ENCODE measurements around the gene PCNX1. TPM values are rescaled to one million over a fixed set of nuclear protein-coding genes. Genes with fewer than 3 reads are reported as not detected.

Gene PCNX1
- polyA plus RNA-seq, 1 experiment: 54.2 TPM

GRCh38 chr14:71119075-71119474, 211.8 kb downstream of the PCNX1 start:
- no peak overlapping the region for H3K4me3 ChIP-seq (ENCODE audit: low read depth, low read length)
- DNase-seq (ENCODE audit: low read depth, low spot score): no peak
- no peak for TF ChIP-seq CTCF (IDR thresholded peaks at IDR 0.05; ENCODE audit: low read depth, low read length)
- ChIA-PET POLR2A (no interaction called here), CTCF (interaction anchor here (1.9 kb wide), 1 partner anchor 736 kb away, joined by 5 read pairs; no protein-coding TSS in a partner anchor)
- peak overlapping the region; percentile 90 for H3K27ac ChIP-seq (ENCODE audit: low read depth, low read length)
- peaks cover 6% of the 10 kb centered on the region; the same call in 1 of the 2 replicates for H3K9me3 ChIP-seq (ENCODE audit: control insufficient read depth, insufficient read depth, low read length)
- no peaks in the 10 kb centered on the region for H3K27me3 ChIP-seq (ENCODE audit: control insufficient read depth, insufficient read depth, low read length)

- POLR2A ChIA-PET: no interaction called here
- CTCF ChIA-PET: interaction anchor here (1.9 kb wide), 1 partner anchor 736 kb away, joined by 5 read pairs; no protein-coding TSS in a partner anchor
- Histone ChIP-seq H3K9me3 (ENCODE audit: control insufficient read depth, insufficient read depth, low read length) (peaks cover 6% of the 10 kb centered on the region; the same call in 1 of the 2 replicates), H3K27ac (ENCODE audit: low read depth, low read length) (no peak overlapping the region), H3K27me3 (ENCODE audit: control insufficient read depth, insufficient read depth, low read length) (no peaks in the 10 kb centered on the region), H3K4me3 (ENCODE audit: low read depth, low read length) (no peak overlapping the region)
- no peak for DNase-seq (ENCODE audit: low read depth, low spot score)
- TF ChIP-seq CTCF (IDR thresholded peaks at IDR 0.05; ENCODE audit: low read depth, low read length): no peak
Observed at GRCh38 chr14:71119832-71120231, 212.6 kb downstream of the PCNX1 start.

GRCh38 chr14:71121001-71121400, 213.7 kb downstream of the PCNX1 start:
- no peak for DNase-seq (ENCODE audit: low read depth, low spot score)
- Histone ChIP-seq H3K27ac (ENCODE audit: low read depth, low read length) (no peak overlapping the region), H3K27me3 (ENCODE audit: control insufficient read depth, insufficient read depth, low read length) (no peaks in the 10 kb centered on the region), H3K9me3 (ENCODE audit: control insufficient read depth, insufficient read depth, low read length) (peaks cover 6% of the 10 kb centered on the region; the same call in 1 of the 2 replicates), H3K4me3 (ENCODE audit: low read depth, low read length) (no peak overlapping the region)
- ChIA-PET POLR2A (no interaction called here), CTCF (no interaction called here)
- TF ChIP-seq CTCF (IDR thresholded peaks at IDR 0.05; ENCODE audit: low read depth, low read length): no peak

GRCh38 chr14:71121711-71122110, 214.5 kb downstream of the PCNX1 start:
- ChIA-PET POLR2A (no interaction called here), CTCF (no interaction called here)
- peaks cover 6% of the 10 kb centered on the region; the same call in 1 of the 2 replicates for H3K9me3 ChIP-seq (ENCODE audit: control insufficient read depth, insufficient read depth, low read length)
- H3K27ac ChIP-seq (ENCODE audit: low read depth, low read length): no peak overlapping the region
- H3K4me3 ChIP-seq (ENCODE audit: low read depth, low read length): no peak overlapping the region
- no peaks in the 10 kb centered on the region for H3K27me3 ChIP-seq (ENCODE audit: control insufficient read depth, insufficient read depth, low read length)
- DNase-seq (ENCODE audit: low read depth, low spot score): no peak
- no peak for TF ChIP-seq CTCF (IDR thresholded peaks at IDR 0.05; ENCODE audit: low read depth, low read length)

- no peak overlapping the region for H3K4me3 ChIP-seq (ENCODE audit: low read depth, low read length)
- peaks cover 6% of the 10 kb centered on the region; the same call in 1 of the 2 replicates for H3K9me3 ChIP-seq (ENCODE audit: control insufficient read depth, insufficient read depth, low read length)
- H3K27me3 ChIP-seq (ENCODE audit: control insufficient read depth, insufficient read depth, low read length): no peaks in the 10 kb centered on the region
- POLR2A ChIA-PET: no interaction called here
- no peak overlapping the region for H3K27ac ChIP-seq (ENCODE audit: low read depth, low read length)
- no peak for TF ChIP-seq CTCF (IDR thresholded peaks at IDR 0.05; ENCODE audit: low read depth, low read length)
- CTCF ChIA-PET: interaction anchor here (0.6 to 1.3 kb wide), 6 partner anchors 16 to 1293 kb away, joined by 3 to 6 read pairs (median 4); no protein-coding TSS in a partner anchor
- no peak for DNase-seq (ENCODE audit: low read depth, low spot score)
Observed at GRCh38 chr14:71122866-71123565, 215.8 kb downstream of the PCNX1 start.
